CD4-positive, alpha-beta T cell treated with Interleukin-21 for 1 hour (primary cell): ENCODE data around the gene ASB18.

Experiments
- DNase-seq: peaks from one replicate; pipeline ENCODE4 v3.0.0-alpha.2; 2020

ASB18 gene

DNA sequence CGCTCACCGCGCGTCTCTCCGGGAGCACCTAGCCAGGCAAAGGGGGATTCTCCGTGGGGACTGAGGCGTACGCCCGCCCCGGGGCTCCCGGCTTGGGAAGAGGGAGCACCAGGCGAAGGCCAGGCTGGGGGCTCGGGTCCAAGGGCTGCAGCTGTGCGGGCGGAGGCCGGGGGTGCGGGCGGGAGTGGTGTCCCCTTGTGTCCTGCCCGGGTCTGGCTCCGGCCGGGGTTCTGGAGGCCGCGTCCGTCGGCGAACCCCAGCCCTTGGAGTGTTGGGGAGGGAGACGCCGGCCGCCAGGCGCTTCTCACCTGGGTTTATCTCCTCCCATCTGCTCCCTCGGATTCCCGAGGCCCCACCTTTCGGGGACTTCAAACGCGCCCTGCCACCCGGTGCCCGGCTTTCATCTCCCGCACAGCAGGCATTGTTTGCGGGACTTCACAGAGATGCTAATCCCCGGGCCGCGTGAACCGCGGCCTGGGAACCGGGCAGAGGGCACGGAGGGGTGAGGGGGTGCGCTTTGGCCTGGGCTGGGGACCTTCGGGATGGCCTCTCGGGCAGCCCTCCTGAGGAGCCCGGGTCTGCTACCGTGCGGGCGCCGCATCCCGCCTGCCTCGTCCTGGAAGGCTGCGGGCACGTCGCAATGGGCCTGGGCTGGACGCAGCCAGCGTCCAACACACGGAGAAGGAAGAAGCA lies 91.0 kb downstream of the ASB18 start:
- no peak for DNase-seq

- DNase-seq: no peak
Measured at GRCh38 chr2:236172255-236173035, 91.8 kb downstream of the ASB18 start.

DNA sequence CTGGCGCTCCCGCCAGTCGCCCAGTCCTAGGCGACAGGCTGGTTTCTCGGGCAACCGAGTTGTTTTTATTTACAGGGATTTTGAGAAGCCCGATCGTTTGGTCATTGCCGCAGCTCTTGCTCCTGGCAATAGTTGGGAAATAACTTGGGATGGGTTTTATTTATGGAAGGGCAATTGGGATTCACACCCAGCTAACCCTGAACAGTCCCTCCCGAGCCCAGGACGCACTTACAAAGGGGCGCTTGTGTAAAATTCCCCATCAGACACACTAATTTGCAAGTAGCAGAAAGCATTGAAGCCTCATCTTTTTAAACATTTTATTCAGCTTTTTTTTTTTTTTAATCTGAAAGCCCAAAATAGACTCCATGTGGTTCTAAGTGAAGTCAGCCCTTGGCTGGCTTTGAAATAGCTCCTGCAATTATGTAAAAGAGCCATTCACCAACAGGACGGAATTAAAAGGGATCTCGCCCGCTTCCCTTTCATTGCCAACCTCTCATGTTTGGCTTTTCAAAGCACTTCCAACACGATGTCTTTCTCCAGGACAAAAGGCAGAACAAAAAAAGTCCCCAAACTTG lies 92.4 kb downstream of the ASB18 start:
- DNase-seq: no peak

DNA sequence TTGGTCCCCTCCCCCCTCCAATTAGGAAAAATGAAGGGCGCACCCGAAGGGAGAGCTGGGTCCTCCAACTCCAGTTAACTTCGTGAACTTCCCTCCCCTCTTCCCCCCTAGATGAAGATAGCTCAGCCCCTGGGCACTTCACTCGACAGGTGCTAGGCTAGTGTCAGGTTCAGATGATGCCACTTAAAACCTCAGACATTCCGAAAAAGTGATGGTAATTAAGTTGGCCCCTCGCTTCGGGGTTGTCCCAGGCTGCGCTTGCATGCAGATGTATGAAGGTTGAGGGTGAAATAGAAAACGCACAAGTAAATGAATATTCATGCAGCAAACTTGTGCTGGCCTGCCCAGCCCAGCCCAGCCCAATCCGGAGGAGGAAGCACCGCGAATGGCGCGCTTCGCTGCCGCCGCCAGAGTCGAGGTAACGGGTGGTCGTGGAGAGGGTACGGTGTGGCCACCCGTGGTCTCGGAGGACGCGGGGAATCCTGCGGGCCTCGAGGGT lies 93.0 kb downstream of the ASB18 start:
- DNase-seq: no peak

GRCh38 chr2:236170590-236171165 lies 93.5 kb downstream of the ASB18 start:
- no peak for DNase-seq

DNA sequence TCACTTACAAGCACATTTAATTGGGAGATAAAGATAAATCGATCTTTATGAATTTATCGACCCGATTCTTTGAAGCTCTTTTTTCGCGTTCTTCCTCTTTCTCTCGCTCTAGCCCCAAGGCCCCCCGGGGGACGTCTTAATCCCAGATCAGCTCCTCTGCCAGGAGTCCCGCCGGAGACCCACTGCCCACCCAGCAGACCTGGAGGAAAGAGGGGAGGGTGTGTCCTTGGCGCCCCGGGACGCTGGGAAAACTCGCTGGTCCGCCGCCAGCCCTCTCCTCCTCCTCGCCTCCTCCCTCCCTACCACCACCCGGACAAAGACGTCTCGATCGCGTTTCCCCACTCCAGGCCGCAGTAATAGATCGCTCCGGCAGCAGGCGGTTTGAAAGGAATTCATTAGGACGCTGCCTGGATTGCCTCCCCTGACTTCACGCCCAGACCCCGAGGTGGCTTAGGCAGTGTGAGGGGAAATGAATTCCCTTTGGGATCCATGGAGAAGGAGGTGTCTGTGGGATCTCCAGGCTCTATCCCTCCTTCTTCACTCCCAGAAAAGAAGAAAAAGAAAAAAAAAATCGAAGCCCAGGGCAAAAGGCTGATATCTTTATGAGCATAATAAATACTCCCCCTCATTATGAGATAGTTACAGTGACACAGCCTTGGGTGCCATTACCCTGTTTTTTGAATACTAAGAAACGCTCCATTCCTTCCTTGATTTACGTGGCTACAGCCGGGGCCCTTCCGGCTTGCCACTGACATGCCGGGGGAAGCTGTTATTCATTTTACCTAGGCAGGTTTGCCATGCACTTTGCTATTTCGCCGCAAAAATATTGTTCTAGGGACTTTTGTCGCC lies 94.2 kb downstream of the ASB18 start:
- no peak for DNase-seq

DNA sequence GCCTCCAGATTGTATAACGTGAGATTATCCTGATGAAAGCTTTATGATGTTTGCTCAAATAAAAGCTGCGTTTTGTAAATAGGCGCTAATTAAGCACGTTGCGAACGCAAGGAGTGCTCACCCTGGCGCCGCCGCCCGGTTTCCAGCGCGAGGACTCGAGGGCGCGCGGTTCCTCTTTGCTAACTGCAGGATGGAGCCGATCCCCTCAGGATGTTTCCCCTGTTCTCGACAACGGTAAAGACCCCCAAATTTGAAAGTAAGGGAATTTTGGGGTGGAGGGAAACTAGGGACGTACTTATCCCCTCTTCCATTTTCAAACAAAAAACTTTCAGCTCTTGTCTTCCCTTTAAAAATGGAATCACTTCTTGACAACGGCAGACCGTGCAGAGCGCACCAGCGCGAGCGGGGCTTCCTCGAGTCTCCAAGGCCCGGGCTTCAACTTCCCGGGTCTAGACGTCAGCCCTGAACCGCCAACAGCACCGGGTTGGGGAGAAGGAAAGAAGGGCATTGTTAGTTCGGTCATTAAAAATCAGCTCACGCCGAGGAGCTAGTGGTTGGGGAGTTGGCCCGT lies 95.0 kb downstream of the ASB18 start:
- DNase-seq: no peak

DNA sequence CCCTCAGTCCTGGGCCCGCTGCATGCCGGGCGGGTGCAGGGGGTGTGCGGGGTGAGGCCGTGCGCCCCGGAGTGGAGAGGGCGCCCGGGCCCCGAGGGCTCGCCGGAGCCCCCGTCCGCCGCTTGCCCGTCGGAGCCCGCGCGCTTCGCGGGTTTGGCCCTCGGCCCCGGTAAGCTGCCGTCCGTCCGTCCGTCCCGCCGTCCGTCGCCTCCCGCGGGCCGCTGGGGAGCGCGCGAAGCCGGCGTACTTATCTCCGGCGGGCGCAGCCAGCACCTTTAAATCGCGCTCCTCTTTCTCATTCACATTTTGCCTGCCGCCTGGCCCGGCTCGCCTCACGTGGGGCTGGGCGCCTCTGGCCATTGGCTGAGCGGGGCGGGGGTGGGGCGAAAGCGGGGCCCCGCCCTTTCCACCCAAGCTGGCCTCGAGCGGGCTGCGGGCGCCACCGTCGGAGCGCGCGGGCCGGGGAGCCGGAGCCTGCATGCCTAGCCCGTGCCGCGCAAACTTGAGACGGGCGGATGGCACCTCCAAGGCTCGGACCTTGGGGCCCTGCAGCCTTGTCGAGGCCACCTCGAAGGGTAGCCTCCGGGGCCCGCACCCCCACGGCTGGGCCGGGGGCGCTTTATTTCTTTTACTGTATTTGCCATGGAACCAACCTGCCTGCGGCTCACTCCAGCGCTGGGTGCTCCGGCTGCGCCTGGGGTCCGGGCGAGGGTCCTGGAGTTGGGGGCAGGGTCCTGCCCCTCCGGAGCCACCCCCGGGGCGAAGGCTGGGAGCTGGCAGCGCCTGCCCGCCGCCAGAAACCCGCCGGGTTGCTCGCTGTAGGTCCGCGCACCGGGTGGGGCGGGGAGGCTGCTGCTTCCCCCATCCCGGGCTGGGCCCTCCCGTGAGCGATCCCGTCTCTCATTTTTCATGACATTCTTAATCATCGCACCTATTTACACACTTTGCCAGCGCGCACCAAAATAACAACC lies 95.8 kb downstream of the ASB18 start, which contains the start of gene GBX2:
GBX2 (minus strand) TSS at position 277 of the 971 bp plus-strand sequence. CDS start 415 bp downstream, outside the sequence.
- DNase-seq: no peak

DNA sequence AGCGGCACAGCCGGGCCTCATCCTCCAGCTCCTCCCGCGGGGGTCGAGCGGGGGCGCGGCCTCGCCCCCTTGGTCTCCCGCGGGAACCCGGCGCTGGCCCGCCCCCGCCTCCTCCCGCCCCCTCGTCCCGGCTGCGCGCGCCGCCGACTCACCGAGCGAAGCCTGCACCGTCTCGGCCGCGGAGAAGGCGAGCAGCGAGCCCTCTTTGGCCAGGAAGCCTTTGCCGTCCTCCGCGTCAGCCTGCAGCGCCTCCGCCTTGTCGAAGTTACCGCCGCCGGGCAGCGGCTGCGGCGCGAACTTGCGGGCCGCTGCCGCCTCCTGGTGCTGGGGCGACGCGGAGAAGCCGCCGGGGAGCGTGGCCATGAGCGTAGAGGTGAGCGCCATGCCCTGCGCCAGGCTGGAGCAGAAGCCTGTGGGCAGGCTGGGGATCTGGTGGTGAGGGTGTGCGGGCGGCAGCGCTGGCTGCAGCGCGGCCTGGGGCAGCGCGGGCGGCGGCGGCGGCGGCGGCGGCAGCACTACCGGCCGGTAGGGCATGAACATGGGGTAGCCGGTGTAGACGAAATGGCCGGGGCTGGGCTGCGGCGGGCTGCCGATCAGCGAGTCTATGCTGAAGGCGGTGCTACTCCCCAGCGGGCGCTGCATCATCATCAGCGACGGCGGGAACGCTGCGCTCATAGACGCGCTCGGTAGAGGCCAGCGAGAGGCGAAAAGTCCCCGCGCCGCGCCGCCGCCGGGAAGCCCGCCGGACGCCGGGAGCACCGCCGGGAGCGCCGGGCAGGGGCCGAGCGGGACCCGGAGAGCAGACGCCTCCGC lies 96.7 kb downstream of the ASB18 start:
- DNase-seq: no peak

- DNase-seq: no peak
Measured at GRCh38 chr2:236166796-236167296, 97.4 kb downstream of the ASB18 start.

GRCh38 chr2:236165842-236166795 lies 98.1 kb downstream of the ASB18 start:
- DNase-seq: no peak

DNA sequence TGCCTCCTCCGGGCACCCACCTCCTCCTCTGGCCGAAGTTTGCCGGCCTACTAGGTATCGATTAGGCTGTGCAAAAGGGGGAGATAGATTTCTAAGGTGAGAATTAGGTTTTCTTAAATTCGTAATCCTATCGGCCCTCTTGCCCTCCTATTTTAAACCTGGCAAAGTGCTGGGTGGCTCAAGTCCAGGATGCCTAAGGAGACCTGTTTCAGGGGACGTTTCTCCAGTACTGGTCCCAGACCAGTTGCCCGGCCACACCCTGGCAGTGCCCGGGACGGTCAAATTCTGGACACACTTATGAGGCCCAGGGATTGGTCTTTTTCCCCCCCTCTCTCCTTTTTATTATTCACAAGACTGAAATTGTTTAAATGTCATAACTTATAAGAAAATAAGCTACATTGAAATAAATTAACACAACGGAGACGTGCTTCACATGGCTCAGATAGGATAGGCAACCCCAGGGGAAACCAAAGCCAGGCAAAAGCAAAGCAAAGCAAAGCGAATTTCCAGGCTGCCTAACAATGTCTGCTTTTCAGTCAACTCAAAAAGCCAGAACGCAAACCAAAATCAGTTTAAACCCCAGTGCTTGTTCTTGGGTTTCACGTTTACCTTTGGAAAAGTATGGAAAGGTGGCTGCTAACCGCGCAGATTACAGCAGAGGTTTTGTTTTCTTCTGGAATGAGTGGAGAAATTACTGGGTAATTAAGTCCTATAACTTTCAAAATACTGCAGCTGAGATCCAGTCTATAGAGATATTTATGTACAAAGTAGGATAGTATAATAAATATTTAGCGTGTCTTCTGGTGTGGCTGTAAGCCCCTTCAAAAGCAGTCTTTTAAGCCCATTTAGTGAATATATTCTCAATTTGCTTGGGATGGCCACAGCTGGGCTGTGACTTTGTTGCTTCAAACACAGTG lies 99.0 kb downstream of the ASB18 start:
- DNase-seq: no peak

- DNase-seq: no peak
Measured at GRCh38 chr2:236164201-236164924, 99.8 kb downstream of the ASB18 start.

- DNase-seq: no peak
Measured at GRCh38 chr2:236163471-236164200, 100.6 kb downstream of the ASB18 start.

DNA sequence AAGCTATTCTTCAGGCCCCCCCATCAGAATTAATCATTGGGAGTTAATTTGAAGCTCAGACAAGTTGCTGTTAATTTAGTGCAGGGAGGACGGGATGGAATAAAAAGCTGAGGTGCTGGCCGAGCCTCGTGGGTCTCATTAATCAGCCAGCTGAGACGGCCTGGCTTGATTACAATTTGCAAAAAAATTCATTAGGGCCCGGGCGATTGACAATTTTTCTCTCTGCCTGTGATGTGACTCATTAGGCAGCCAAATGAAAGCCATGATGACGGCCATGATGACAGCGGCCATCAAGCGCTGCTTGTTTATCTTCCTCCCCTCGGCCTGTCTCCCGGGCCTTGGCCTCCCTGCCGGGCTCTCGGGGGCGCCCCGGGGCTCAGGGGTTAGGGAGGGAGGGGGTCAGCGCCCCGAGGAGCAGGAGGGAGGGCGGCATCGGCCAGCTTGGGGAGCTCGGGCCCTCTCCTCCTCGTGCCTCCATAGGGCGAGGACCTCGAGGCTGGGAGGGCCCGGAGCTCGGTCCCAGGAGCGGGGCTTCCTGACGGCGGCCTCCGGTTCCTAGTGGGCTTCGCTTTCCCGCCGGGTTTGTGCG lies 101.2 kb downstream of the ASB18 start:
- no peak for DNase-seq
